NCI-H1930 (cell line): ENCODE results near the gene DCP1A.
"Not testable (repeated sequence)": the region's sequence is repeated elsewhere in the genome, so short reads cannot be mapped to it uniquely, and the experiment has no call there.

Source experiments
- DNase-seq, 2 experiments: peaks; one replicate each; lab custom pipeline; 2025; lab: John Stamatoyannopoulos, UW

Gene DCP1A

DNA sequence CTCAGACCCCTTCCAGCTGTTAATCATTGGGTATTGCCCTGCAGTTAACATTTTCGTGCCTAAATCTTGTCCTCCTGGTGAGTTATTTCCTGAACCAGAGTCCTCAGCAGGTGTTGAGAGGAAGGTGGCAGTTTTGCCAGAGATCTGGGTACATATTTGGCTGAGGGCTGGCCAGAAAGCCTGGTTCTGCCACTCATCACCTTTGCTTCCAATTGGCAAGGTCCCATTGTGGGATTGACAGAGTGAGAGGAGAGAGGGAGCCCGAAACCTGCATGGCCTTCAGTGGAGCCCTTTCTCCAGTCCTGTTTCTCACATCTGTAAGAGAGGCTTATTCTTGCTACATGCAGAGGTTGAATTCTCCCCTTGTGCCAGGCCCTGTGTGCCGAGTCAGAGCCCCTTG lies 82.6 kb downstream of the DCP1A start:
- no peak for DNase-seq

DNA sequence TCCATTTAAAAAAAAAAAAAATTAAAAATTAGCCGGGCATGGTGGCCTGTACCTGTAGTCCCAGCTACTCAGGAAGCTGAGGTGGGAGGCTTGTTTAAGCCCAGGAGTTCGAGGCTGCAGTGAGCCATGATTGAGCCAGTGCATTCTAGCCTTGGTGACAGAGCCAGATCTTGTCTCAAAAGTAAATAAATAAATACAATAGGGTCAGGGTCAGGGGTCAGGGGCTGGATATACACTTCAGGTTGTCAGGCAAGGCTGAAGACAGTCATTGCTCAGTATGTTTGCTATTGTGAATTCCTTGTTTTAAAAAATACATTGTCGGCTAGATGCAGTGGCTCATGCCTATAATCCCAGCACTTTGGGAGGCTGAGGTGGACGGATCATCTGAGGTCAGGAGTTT lies 83.4 kb downstream of the DCP1A start:
- no peak for DNase-seq

DNA sequence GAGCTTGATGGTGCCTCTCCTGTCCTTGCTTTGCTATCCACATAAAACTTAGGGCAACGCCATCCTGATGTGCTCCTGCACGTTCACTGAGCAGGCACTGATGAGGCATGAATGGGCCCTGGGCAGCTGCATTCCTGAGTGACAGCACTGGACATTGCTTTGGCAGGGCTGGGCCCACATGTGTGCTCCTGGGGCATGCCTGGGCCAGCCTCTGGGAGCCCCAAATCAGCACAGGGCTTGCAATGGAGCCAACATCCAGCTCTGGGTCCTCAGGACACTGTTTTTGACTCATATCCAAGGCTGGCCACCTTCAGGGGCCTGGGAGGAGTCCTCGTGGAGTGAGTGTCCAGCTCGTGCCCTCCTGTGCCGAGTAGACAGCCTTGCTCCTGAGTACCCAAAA lies 85.6 kb downstream of the DCP1A start:
- DNase-seq, result no peak

DNA sequence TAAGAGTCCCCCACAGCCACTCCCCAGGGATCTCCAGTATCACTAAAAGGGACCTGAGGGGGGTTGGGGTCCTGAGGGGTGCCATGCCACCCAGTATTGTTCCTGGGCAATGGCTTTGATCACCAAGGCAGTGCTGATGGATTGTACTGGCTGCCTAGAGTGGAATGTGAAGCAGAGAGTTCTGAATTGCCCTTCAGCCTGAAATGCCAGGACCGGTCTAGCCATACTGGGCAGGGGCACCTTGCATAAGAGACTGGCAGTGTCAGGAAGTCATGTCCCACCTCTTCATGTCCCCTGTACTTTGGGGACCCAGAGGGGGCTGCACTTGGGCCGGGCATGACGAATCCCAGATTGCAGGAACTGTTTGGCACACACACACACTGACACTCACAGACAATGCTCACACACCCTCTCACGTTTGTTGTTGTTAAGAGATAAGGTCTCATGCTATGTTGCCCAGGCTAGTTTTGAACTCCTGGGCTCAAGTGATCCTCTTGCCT lies 87.0 kb downstream of the DCP1A start:
- no peak for DNase-seq

DNA sequence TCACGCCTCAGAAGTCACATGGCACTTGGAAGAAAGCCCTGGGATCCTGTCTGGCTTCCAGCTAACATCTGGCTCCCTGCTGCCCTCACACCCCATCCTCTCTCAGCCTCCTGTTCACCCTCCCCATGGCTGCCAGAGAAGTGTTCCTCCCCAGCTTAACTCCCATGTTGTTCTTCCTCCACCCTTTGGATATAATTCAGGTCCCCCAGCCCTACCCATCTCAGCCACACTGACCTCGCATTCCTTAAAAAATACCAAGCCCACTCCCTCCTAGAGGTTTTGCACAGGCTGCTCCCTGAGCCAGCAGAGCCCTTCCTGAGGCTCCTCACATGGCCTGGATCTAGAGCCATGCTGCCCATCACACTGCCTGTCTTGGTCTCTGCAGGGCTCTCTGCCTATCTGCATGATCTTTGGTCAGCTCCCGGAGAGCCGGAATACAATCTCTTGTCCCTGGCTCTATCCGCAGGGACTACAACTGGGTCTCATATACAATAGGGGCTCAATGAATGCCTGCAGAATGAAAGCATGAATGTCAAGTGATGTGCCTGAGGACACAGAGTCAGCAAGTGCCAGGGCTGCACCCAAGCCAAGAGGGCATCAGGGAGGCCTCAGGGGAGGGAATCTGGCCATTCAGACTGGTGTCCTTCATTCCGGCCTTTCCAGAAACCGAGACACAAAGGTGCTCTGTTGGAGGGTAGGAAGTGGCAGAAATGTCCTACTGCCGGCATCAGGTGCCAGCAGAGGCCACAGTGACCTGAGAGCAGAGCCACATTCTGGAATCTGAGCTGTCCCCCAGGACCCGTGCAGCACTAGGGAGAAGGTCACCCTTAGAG lies 87.7 kb downstream of the DCP1A start:
- no peak for DNase-seq

DNA sequence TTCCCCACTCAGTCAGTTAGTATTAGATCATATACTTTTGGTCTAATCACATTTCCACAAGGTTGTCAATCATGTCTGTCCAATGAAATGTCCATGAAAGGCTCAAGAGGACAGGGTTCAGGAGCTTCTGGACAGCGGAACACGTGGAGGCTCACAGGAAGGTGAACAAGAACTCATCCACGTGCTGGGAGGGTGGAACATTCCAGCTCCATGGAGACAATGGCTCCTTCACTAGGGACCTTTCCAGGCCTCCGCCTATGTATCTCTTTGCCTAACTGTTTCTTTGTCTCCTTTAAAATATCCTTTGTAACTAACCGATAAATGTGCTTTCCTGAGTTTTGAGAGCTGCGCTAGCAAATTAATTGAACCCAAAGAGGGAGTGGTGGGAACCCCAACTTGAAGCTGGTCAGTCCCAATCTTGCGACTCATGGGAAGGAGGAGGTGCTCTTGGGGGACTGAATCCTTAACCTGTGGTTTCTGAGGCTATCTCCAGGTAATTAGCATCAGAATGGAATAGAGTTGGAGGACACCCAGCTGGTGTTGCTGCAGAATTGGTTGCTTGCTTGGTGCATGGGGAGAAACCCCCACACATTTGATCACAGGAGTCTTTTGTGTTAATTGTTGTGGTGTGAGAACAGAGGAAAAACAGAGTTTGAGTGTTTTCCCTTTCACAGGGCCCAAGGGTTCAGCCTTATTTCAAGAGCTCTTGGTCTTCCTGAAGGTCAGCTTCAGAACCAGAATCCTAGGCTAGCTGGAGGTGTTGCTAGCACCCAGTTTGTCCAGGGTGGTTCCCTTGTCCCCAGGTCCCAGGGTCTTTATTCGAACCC lies 88.5 kb downstream of the DCP1A start:
- DNase-seq, result no peak

DNA sequence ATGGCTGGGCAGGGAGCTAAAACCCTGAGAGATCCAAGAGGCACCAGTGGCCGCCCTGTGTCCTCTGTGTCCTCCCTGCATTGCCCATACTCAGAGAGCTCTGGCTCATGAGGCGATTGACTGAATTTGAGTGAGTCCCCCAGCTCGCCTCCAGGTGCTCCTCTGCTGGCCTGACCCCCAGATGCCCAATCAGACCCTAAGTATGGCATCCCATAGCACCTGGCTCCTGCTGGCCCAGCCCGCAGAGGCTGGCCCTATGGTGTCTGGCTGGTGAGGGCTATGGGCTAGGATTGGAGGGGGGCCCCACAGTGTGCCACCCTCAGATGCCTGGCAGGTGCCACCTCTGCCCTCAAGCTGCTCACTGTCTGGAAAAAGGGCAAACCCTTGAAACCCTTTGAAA lies 89.9 kb downstream of the DCP1A start:
- no peak for DNase-seq

DNA sequence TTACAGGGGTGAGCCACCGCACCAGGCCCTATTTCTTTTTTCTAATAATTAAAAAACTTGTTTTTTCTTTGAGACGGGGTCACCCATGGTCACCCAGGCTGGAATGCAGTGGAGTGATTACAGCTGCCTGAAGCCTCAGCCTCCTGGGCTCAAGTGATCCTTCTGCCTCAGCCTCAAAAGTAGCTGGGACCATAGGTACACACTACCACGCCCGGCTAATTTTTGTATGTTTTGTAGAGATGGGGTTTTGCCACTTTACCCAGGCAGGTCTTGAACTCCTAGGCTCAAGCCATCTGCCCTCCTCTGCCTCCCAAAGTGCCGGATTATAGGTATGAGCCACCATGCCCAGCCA lies 90.7 kb downstream of the DCP1A start:
- DNase-seq, result no peak

DNA sequence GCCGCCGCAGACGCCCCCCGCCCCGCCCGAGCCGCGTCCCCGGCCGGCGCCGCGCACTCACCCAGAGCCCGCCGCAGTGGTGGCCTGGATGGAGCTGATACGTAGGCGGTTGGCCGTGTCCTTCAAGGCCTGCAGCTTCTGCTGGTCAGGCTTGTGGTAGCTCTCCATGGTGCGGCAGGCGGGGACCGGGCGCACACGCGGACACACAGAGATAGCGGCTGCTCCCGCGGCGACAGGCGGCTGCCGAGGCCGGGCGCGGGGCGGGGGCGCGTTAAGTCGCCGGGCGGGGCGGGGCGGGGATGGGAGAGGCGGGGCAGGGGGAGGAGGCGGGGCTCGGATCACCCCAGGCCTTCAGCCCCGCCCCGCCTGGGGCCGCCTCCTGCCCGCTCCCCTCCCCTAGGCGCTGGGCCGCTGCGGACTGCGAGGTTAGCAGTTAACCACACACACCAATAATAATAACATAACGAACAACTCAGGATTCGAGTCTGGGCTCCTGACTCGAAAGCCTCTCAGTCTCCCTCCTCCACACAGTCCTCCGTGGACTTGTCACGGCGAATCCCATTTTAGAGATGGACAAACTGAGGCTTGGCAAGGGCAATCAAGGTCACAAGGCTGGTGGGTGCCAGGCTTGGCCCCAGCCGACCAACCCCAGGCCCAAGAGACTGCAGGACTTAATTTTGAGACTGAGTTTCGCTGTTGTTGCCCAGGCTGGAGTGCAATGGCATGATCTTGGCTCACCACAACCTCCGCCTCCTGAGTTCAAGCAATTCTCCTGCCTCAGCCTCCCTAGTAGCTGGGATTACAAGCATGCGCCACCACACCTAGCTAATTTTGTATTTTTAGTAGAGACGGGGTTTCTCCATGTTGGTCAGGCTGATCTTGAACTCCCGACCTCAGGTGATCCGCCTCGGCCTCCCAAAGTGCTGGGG lies 91.3 kb downstream of the DCP1A start, which contains the start of gene TKT:
Gene TKT, minus strand, starts transcription at position 248 of the 929 bp plus-strand sequence. Its CDS starts 80 bp downstream, at position 168.
- peak; percentile 32 to 39 for DNase-seq

DNA sequence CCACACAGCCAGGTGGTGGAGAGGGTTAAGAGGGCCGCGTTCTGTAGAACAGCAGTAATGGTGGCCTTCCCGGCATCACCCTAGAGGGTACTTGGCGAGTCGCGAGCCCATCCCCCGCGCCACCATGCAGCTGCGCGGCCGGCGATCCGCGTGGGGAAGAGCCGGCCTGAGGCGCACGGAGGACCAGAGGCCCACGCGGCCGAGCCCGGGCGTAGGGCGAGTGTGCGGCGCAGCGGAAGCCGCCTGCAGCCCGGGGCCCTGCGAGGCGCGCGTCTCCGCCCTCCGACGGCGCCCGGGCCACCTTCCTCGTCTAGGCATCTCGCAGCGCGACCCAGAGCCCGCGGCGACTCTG lies 91.9 kb downstream of the DCP1A start:
- no peak for DNase-seq

DNA sequence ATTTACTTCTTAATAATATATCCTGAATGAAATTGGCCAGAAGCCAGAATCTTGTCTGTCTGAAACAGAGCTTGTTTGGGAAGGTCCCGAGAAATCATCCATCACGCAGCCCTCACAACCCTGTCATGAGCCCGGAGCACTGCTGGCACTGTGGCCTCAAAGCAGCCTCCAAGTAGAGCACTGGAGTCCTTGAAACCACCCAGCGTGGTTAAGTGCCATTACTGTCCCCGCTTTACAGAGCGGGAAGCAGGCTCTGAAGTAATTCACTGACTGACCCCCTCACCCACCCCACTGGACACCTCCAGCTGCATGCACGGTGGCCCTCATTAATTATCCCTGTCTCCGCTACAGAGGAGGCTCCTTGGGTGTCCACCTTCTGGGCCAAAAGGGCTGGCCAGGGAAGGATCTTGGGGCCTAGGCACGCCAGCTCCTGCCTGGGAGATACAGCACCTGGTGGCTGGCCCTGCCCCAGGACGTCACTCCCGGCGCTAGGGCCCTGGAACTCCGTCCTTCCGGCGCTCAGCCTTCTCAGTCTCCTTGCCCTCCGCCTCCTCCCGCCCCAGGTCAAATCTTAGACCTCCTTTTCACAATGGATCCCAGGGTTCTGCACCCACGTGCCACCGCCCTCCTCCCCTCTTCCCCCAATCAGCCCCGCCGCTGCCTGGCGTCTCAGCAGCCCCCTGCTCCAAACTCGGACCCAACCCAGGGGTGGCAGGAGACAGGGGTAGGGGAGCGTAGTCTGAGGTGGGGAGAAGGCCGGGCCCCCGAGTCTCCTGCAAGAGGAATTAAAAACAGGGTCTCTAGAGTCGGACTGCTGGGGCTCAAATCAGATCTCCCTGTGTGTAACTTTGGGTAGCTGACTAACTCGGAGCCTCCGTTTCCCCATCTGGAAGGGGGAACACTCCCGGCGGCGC lies 92.6 kb downstream of the DCP1A start:
- no peak for DNase-seq

DNA sequence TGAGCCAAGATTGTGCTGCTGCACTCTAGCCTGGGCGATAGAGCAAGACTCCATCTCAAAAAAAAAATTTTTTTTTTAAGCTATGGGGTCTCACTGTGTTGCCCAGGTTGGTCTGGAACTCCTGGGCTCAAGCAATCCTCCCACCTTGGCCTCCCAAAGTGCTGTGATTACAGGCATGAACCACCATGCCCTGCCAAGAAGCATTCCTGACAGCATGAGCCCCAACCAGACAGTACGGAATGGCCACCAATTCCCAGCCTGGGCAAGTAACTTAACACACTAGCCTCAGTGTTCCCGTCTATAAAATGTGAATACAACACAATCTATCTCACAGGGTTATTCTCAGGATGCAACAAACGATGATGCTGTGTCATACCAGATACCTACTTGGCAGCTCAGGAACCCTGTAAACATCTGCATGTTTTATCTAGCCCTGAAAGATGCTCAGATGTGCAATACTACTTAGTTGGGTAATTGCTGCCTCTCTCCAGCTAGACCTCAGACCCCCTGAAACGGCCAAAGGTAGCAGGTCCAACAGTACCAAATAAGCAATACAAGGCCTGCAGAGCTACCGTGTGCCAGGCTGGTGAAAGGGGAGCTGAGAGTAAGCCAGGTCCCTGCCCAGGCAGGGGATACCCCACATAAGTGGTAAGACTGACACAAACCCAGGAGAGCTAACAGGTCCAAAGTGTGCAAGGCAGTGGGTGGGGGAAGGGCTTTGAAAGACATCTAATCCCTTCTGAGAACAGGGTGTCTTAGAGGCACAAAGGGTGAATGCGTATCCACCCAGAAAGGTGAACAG lies 93.4 kb downstream of the DCP1A start:
- no peak for DNase-seq

DNA sequence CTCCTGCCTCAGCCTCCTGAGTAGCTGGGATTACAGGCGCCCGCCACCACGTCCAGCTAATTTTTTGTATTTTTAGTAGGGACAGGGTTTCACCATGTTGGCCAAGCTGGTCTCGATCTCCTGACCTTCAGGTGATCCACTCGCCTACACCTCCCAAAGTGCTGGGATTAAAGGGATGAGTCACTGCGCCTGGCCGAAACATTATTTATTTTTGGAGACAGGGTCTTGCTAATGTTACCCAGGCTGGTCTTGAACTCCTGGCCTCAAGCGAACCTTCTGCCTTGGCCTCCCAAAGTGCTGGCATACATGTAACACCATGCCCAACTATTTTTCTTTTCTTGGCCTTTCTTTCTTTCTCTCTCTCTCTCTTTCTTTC lies 94.4 kb downstream of the DCP1A start:
- DNase-seq, result not testable (repeated sequence)

DNA sequence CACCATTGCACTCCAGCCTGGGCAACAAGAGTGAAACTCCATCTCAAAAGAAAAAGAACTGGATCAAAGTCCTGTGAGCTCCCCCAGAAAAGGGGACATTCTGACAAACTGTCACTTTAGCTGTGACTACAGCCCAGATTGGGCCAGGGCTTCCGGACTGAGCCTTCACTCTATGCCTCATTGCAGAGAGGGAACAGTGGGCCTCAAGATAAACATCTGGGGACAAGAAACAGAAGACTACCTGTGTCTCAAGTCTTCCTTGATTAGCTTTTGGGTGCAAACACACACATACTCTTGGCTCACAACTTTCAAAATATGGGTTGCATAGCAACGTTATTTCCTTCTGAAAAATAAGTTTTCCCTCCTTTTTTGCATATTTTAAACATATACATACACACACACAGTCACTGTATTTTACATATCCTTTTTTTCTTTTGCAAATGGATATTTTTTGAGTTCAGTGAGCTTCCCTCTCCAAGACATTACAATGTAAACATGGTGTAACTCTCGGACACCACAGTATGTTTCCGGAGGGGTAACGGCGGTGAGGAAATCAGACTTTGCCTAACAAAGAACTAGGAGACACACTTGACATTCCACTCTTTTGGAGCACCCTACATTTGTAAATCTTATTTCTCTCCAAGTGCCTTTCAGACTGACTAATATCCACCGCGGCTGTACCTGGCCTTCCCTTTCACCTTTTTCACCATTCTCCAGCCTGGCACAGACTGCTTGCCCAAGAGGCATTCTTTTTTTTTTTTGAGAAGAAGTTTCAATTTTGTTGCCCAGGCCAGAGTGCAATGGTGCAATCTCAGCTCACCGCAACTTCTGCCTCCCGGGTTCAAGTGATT lies 95.0 kb downstream of the DCP1A start:
- no peak for DNase-seq

DNA sequence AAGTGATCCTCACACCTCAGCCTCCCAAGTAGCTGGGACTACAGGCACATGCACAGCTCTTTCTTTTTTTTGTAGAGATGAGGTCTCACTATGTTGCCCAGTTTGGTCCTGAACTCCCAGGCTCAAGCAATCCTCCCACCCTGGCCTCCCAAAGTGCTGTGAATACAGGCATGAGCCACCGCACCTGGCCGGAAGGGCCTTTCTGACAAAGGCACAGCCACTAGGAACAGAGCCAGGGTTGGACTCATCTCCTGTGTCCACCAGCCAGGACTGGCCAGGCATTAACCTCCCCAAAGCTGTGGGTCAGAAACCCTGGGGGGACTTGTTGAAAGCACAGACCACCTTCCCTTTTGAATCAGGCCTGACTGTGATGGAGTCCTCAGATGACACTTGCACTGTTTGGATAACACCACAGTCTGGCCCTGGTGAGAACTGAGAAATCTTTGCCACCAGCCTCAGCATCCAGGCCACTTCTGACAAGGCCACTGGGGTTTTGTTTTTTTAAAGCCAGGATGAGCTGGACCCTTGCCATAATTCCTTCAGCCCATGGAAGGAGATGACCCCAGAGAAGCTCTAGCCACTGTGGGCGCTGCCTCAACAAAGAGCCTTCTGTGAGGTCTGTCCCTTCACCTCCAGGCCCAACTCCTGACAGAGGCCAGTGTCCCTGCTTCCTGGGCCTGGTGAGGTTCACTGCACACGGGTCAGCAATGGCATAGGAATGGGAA lies 96.3 kb downstream of the DCP1A start:
- DNase-seq, result no peak

DNA sequence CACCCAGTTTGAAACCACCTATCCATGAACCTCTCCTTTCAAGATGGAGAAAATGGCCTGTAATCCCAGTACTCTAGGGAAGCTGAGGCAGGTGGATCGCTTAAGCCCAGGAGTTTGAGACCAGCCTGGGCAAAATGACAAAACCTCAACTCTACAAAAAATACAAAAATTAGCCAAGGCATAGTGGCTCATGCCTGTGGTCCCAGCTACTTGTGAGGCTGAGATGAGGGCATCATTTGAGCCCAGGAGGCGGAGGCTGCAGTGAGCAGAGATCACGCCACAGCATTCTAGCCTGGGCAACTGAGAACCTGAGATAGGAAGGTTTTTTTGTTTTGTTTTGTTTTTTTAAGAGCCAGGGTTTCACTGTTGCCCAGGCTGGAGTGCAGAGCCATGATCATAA lies 96.9 kb downstream of the DCP1A start:
- DNase-seq, result no peak

DNA sequence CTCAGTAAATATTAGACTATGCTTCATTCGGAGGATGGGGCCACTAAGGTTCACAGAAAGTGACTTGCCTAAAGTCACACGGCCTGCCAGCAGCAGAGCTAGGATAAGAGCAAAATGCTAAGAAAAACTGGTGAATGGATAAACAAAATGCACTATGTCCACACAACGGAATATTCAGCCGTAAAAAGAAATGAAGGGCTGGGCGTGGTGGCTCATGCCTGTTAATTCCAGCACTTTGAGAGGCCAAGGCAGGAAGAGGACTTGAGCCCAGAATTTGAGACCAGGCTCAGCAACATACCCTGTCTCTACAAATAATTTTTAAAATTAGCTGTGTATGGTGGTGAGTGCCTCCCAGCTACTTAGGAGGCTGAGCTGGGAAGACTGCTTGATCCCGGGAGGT lies 99.2 kb downstream of the DCP1A start:
- no peak for DNase-seq

DNA sequence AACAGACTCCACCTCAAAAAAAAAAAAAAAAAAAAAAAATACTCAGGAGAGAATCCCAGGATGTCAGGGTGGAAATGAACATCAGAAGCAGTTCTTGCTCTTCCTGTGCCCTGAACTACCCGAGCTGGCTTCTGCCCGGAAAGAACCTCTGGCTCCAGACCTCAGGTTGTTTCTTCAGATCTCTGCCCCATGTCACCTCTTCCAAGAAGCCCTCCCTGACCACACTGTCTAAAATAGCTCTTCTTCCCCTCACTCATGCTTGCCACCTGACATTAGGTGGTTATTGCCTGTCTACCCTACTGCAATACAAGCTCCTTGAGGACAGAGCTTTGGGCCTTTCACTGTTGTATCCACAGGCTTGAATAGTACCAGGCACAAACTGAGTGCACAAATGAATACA lies 99.7 kb downstream of the DCP1A start:
- no peak for DNase-seq

DNA sequence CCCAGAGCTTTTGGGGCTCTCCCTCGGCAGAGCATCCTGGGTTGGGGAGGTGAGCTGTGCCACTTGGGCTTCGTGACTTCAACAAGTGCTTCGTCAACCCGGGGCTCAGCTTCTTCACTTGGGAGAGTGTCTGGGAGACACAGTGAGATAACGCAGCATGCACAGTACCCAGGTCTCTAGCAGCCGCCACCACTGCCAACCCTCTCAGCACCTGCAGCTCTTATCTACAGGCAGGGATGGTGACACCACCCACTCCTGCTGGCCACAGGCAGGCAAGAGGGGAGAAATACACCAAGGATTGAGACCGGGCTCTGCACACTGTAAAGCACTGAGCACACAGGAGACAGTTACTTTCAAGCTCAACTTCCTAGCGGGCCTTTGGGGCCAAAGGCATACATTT lies 103.1 kb downstream of the DCP1A start:
- DNase-seq, result no peak
